WERI-Rb-1 (cell line): ENCODE results near the gene ZNF503.

Experiments used
- DNase-seq: peaks from one replicate; pipeline ENCODE4 v3.0.0-alpha.2; 2020
- H3K27ac ChIP-seq: fragments of 250-450 bp; sonication (Bioruptor Pico); 2 replicates; pipeline ENCODE4 v1.5.1; 2020; ENCODE audit warnings: mild to moderate bottlenecking, moderate library complexity
- H3K27me3 ChIP-seq: fragments of 250-450 bp; sonication (Bioruptor Pico); 2 replicates; pipeline ENCODE4 v1.5.1; 2021; ENCODE audit warnings: mild to moderate bottlenecking, low read depth, moderate library complexity; ENCODE audit not compliant: insufficient read depth, severe bottlenecking
- H3K36me3 ChIP-seq: fragments of 250-450 bp; sonication (Bioruptor Pico); 2 replicates; pipeline ENCODE4 v1.5.1; 2020; ENCODE audit warnings: mild to moderate bottlenecking, moderate library complexity
- H3K4me3 ChIP-seq: 2 replicates; pipeline ENCODE4 v1.5.1; 2011; ENCODE audit warnings: low read depth, mild to moderate bottlenecking, control low read depth, low read length
- H3K9me3 ChIP-seq: fragments of 250-450 bp; sonication (Bioruptor Pico); 2 replicates; pipeline ENCODE4 v1.5.1; 2021; ENCODE audit warnings: mild to moderate bottlenecking, moderate library complexity; ENCODE audit not compliant: severe bottlenecking
- TF ChIP-seq, protein P1 (sequence below): IDR thresholded peaks from 2 replicates; pipeline ENCODE4 v1.5.1; 2011; ENCODE audit warnings: low read depth, mild to moderate bottlenecking, control low read depth, inconsistent platforms, low read length

ZNF503 gene, protein sequence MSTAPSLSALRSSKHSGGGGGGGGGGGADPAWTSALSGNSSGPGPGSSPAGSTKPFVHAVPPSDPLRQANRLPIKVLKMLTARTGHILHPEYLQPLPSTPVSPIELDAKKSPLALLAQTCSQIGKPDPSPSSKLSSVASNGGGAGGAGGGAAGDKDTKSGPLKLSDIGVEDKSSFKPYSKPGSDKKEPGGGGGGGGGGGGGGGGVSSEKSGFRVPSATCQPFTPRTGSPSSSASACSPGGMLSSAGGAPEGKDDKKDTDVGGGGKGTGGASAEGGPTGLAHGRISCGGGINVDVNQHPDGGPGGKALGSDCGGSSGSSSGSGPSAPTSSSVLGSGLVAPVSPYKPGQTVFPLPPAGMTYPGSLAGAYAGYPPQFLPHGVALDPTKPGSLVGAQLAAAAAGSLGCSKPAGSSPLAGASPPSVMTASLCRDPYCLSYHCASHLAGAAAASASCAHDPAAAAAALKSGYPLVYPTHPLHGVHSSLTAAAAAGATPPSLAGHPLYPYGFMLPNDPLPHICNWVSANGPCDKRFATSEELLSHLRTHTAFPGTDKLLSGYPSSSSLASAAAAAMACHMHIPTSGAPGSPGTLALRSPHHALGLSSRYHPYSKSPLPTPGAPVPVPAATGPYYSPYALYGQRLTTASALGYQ

DNA sequence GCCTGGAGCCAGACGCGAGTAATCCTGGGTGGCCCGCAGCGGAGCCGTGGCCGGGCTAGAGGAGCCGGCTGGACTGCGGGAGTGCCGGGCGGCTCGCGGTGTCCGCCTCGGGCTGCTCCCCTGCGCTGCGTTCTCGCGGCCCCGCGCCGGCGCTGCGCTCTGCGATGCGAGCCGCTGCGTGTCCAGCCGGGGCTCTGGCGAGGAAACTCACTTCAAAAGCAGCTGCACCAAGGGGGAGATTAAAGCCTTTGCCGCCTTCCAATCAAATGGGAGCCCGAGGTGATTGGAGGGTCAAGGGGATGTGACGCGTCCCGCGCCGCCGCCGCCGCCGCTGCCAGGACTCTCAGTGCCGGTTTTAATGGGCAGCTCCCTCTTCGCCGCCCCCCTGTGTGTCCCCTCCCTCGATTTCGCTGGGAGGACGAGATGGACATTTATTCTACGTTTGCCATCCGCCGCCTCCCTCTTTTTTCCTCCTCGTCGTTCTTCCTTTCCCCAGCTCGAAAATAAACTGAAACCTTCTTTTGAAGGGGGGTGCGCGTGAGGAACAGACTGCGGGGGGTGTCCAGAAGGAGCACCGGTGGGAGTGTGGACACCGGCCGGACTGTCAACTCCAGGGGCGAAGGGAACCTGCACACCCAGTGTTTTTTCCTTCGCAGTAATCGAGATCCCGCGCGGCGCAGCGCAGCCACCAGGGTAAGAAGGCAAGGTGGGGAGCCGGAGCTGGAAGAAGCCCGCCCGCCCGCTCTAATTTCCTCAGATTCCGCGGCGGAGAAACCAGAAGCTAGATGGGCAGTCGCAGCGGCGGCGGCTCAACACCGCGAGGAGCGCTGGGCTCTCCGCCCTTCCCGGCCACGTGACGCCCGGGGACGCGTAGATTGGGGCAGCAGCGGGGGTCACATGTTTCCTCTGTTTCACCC is at the start of gene ZNF503:
ZNF503 (minus strand) TSS at position 196 of the 917 bp plus-strand sequence. CDS start 345 bp downstream, outside the sequence.
- Histone ChIP-seq H3K27me3 (no peaks in the 10 kb centered on the region), H3K9me3 (no peaks in the 10 kb centered on the region), H3K4me3 (peak within 1 kb of the TSS; percentile 98), H3K36me3 (peaks cover 18% of the 10 kb centered on the region), H3K27ac (peak within 1 kb of the TSS; percentile 95)
- peak; percentile 98 for DNase-seq
- TF ChIP-seq, protein P1, sequence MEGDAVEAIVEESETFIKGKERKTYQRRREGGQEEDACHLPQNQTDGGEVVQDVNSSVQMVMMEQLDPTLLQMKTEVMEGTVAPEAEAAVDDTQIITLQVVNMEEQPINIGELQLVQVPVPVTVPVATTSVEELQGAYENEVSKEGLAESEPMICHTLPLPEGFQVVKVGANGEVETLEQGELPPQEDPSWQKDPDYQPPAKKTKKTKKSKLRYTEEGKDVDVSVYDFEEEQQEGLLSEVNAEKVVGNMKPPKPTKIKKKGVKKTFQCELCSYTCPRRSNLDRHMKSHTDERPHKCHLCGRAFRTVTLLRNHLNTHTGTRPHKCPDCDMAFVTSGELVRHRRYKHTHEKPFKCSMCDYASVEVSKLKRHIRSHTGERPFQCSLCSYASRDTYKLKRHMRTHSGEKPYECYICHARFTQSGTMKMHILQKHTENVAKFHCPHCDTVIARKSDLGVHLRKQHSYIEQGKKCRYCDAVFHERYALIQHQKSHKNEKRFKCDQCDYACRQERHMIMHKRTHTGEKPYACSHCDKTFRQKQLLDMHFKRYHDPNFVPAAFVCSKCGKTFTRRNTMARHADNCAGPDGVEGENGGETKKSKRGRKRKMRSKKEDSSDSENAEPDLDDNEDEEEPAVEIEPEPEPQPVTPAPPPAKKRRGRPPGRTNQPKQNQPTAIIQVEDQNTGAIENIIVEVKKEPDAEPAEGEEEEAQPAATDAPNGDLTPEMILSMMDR: no peak

DNA sequence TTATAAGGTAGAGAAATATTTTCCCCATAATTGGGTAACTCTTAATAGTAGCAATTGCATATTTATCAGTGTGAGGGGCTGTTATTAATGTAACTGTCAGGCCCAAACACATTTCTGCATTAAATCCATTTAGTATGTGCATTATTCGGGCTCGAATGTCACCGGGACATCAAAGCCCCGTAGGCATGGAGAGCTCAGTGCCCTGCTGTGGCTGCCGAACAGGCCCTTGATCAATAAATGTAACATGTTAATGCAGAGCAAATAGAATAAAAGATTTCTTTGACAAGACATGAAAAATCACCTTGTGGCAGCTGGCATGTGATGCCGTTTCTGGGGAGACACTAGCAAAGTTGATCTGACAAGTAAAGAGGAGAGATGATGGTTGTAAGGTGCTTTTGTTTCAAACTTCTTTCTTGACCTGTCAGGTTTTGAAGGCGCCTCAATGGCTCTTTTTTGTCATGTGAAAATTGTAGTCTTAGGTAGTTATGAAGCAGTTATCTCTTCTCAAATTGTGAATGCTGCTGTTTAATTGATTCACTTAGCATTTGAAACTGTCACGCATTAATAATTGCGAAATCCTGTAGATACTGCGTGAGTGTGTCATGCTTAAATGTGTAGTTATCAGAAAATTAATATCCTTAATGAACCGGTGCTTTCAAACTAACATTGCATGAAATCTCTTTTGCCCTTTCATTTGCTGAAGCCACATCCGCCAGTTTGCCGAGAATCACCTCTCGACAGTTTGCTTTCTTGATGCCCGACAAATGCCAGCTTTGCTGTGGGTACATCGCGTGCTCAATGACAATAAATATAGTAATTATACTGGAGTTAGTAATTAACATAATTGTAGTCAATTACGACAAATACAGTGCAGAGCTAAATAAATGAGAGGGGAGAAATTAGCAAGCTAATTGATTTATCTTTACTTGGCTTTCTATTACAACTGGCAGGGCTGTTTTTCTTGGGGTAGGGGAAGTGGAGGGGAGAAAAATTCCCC is 49.4 kb upstream of the ZNF503 start:
- TF ChIP-seq, protein P1: no peak
- Histone ChIP-seq H3K4me3 (no peak overlapping the region), H3K9me3 (peaks cover 5% of the 10 kb centered on the region), H3K27ac (no peak overlapping the region), H3K36me3 (no peaks in the 10 kb centered on the region), H3K27me3 (no peaks in the 10 kb centered on the region)
- DNase-seq: no peak

DNA sequence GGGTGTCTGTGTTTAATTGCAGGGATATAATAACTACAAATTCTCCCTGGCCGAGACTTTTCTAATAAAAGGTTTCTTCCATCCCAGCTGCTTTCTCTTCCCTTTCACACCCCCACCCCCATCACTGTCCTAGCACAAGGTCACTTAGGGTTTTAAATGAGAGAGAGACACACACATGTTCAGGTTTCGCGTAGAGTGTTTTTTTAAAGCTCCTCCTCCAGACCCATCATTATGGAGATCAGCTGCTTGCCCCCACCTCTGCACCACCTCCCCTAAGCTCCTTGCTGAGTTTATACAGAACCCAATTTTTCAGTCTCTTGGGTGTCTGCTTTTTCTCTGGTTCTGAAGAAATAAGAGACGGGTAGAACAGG is 48.5 kb upstream of the ZNF503 start:
- peaks cover 9% of the 10 kb centered on the region for H3K9me3 ChIP-seq
- DNase-seq: no peak
- no peaks in the 10 kb centered on the region for H3K36me3 ChIP-seq
- no peaks in the 10 kb centered on the region for H3K27me3 ChIP-seq
- TF ChIP-seq, protein P1: no peak
- H3K4me3 ChIP-seq: no peak overlapping the region
- no peak overlapping the region for H3K27ac ChIP-seq

DNA sequence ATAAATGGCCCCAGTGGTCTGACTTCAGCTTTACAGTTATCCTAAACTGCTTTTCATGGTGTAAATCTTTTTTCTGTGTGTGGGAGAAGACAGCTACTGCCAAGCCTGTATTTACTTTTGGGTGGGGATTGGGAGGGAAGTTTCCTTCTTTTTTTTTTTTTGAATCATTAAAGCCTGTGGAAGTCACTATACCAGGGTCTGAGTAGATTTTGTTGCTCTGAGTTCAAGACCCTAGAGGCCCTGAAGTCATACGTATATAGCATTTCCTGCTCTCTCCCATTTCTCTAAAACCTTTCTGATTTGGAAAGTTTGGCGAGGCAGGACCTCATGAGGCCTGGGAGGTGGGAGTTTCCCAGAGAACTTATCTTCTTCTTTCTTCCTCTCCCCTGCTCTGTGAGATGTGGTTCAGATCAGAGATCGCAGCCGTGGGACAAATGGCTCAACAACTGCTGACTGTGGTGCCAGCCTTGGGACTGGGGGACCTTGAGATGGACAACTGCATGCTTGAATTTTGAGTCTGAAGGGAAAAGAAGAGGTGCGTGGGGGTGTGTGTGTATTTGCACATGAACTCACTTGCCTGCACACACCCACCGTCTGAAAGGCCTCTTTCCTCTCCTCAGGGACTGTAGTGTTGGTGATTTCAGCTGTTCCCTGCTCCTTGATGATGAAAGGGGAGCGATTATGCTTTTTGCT is 48.0 kb upstream of the ZNF503 start:
- Histone ChIP-seq H3K9me3 (peaks cover 12% of the 10 kb centered on the region), H3K27ac (no peak overlapping the region), H3K36me3 (no peaks in the 10 kb centered on the region), H3K4me3 (no peak overlapping the region), H3K27me3 (no peaks in the 10 kb centered on the region)
- TF ChIP-seq, protein P1: no peak
- DNase-seq: no peak

DNA sequence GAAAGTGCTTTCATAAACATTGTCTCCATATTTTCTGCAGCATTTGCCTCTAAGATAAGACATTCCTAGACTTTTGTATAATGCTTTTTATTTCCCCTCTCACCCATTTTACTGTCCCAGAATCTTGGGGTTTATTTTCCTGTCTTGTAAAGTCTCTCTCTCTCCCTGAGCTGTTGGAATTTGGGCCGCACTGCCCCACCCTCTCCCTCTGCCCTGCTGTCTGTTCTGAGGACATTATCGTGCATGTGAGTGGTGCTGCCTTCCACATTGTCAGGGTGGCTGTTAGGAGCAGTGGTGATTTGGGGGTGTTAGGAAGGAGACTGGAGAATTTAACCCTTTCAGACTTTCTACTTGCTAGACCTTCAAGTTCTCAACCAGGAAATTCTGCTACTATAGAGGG is 46.6 kb upstream of the ZNF503 start:
- H3K27me3 ChIP-seq: no peaks in the 10 kb centered on the region
- peaks cover 20% of the 10 kb centered on the region for H3K9me3 ChIP-seq
- DNase-seq: no peak
- H3K27ac ChIP-seq: no peak overlapping the region
- TF ChIP-seq, protein P1: no peak
- H3K4me3 ChIP-seq: no peak overlapping the region
- no peaks in the 10 kb centered on the region for H3K36me3 ChIP-seq
